NOMO-1 treated with dmso at 0.1 percent for 144 hours (cell line): ENCODE data around the gene SNRK.

ENCODE experiments used
- DNase-seq: peaks from one replicate; lab custom pipeline; 2025; ENCODE audit not compliant: unreplicated experiment; lab: John Stamatoyannopoulos, UW

SNRK gene

DNA sequence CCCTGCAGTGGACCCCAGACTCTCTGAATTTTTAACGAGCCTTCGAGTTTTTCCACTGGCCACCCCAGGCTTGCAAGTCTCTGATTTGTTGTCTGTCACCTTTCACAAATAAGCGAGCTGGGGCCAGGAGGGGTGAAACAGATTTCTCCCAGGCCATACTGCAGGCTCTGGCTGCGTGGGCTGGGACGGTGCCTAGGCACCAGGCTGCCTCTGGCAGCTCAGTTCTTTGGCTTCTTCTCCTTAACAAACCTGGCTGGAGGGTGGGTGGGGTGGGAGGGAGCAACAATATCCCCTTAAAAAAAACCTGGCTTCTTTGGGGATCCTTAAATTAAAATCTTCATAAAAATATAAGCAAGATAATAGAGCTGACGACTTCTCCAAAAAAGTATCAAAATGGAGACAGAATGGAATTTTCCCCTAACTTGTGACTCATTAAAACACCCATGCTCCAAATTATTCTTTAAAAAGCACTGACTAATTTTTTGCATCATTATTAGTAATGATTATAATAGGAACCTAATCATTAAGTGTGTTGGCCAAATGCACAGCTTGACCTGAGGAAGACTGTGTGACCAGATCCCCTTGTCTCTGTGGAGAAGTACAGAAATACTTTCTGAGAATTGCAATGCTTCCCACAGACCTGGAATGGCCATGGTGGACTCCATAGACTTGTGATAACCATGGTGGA, 84.1 kb downstream of the SNRK start:
- no peak for DNase-seq

DNA sequence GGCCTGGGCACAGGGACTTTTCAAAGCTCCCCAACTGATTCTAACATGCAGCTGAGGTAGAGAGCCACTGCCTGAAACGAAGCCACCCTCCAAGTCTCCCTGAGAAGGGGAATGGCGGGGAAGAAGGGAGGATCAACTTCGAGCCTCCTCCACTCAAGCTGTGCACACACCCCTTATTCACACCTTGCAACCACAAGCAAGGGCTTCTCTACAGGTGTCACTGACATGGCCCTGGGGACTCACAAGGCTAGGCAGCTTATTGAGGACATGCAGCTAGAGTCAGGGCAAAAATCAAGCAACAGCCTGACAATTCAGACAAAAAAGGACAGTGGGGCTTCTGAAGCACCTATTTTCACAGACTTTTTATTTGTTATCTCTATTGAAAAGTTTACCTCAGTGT, 85.2 kb downstream of the SNRK start:
- no peak for DNase-seq

DNA sequence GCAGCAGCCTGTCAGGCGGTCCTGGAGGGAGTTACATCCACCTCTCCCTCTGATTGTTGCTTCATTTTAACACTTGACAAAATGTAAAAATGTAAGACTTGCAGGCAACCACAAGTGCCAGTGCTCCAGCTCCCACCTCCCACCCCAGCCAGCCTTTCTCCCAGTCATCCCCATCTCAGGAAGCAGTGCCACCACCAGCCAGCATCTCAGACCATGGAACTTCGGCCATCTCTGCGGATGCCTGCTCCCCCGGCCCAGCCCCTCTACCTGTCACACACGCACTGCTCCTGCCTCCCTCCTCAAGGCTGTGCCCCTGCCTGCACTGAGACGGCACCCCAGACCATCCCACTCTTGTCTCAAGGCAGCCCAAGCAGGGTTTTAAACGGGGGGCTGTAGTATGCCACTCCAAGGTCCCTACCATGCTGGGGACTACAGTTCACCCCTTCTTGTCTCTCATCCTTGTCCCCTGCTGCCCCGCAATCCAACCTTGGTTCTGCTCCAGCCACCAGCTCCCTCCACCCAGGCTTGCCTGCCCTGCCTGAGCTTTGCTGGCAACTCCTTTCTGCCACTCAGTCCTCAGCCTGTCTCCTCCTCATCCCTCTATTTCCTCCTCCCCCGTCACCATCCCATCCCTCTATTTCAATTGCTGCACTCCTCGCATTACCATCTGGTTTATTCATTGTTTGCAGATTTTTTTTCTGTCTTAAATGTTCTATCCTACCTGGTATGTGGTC, 85.8 kb downstream of the SNRK start:
- no peak for DNase-seq

DNA sequence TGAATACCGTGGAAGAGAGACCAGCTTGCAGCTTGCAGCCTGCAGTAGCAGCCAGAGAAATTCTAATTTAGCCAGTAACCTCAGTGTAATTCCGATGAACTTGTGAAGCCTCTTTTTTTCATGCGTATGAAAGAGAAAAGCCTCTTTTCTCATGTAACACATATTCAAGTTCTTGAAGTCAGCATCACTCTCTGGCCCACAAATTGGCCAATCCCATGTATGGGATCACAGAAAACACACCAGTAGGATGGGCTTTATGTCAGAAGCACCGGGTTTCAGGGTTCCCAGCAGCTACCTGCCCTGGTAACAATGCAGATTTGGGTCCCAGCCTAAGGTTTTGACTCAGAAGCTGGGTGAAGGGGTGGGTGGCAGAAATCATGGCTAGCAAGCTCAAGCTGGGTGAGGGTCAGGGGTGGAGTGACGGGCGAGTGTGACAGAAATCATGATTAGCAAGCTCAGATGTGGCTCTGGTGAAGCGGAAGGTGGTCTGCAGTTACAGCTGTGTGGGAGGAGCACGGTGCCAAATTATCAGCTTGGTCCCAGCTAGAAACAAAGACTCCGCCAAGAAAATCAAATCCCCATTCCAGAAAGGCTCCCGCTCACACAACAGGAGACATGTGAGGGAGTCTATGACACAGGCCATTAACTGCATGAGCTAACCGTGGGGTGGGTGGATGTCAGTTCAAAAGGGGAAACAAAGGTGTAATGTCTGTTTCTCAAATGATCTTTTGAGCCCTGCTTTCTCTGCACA, 86.6 kb downstream of the SNRK start:
- DNase-seq, result no peak

DNA sequence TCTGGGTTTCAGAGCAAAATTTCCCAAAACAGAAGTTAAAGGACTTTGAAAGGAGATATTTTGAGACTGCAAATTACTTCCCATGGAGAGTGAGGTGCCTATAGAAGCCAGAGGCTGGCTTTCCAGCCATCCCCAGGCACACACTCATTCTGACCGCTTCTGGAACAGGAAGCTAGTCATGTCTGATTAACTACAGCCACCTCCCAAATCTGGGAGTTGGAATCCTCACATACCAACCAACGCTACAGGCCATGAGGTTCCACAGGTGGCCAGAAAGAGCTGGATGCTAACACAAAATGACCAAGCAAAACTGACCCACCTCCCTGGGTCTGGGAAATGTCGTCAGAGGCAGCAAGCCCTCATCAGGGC, 87.2 kb downstream of the SNRK start:
- no peak for DNase-seq

DNA sequence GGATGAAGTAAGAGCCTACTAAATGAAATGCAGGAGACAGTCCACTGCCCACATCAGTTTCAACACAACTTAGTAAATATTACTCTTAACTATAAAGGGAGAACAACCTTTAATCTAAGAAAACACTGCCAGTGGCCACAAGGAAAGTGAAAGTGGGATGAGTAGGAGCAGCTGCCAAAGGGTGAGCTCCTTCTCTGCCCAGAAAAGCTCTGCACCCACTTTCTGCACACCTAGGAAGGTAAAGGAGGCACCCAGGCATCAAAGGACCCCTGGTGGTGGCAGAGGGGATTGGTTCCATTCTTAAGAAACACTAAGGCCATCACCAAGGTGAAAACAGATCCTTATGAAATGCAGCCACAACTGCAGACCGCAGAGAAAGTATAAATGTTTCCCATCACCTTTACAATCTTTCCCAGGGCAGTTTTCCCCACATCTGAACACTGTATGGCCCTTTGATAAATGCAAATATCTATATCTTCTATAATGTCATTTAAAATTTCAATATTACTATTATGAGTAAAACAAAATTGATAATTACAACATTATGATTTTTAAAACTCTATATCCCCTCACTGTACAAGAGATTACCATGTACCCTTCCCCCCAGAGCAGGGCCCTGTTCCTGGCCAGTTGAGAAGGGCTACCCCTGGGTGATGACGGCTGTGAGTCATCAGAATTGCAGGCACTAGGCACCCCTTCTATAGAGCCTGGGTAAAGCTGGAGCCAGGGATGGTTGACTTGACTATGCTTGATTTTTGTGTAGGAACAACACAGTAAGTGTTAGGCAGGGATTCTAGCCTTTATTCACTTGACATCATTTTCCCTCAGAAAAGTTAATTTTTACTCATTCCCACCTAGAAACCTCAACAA, 92.0 kb downstream of the SNRK start:
- DNase-seq, result peak; percentile 26

DNA sequence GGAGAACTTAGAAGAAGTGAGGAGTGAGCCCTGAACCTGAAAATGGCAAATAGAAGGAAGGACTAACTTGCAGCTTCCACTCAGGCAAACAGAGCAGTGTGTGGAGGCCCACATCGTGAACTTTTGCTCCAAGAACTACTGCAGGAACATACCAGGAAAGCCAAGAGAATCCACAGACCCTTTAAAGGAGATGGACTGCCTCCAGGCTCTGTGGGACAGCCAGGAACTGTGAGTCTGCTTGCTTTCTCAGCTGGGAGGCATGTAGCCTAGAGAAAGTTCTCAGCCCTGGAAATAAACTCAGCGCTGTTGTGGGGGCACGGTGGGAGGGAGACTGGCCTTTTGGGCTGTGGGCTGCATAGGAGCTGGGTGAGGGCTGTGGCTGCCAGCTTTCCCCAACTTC, 93.0 kb downstream of the SNRK start:
- DNase-seq, result no peak

DNA sequence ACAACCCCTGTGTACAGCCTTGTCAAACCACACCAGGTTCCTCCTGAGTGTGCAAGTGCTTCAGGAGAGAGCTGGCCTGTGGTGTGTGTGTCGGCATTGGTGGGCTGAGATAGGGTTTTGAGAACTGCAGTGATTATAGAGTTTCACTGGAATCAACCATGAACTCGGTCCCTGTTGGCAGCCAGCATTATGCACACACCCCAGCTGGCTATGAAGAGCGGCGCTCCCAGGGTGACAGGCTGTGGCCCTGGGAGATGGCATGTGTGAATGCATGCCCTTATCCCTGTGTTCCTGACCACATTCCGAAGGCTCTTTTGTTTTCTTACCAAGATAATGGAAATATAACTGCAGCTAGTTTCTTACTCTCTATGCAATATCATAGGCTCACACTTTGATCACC, 101.8 kb downstream of the SNRK start:
- no peak for DNase-seq

DNA sequence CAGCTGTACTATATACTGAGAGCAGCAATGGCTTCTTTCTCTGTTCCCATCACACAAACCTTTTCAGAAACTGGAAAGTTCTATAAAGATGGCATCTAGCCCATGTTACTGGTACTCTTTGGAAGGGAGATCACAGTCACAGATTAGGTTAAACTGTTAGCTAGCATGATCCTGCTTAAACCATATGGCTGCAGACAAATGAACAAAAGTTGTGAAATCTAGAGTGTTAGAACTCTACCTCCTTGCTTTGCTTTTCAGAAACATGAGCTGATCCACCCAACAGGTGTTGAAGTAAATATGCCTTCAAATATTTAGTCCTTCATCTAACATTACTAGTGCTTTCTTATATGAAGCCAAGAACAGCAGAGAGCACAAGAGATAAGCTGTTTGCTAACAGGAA, 102.6 kb downstream of the SNRK start:
- no peak for DNase-seq

DNA sequence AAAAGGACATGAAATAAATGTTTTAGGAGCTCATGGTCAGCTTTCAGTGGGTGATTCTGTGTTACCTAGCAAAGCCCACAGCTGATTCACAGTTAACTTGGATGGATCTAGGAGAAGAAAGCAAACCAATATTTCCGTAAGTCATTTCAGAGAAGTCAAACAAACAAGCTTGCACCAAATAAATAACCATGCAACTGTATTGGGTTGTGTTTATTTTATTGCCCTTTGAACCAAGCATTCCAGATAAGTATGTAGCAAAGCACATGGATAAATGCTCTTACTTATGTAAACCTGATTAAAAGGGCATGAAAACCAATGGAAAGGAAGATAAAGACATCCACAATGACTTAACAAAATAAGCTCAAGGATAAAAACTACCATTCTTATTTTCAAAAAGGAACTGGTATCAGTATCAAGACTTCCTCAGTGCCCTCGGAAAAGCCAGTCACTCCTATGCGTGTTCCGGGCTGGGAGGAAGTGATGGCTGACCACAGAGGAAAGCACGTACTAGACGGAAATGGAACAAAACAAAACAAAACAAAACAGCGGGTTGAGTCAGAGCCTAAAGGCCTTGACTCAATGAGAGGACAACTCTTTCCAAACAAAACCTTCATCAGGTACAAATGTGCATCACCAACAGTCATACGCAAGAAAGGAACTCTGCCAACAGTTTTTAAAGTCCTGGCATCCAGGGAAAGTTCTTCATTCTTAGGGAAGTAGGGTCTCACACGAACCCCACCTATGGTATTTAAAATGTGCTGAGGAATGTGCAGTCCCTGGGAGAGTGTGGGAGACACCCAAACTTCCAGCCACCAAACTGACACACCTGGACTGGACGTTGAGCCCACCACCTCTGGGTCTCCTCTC, 103.3 kb downstream of the SNRK start:
- DNase-seq, result peak; percentile 79

DNA sequence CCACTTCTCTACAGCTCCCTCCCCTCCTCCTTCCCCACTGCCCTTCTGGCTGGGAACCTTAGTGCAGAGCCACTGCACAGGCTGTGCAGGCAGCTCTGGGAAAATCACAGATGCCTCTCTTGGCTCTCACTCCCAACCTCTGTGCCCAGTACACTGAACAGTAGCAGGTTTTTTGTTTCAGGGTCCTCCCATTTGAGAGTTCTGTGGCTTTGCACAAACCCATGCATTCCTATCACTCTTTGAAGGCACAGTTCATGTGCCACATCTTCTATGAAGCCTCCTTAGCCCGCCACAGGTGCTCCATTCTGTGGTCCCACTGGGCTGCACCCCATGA, 103.9 kb downstream of the SNRK start:
- DNase-seq, result no peak

DNA sequence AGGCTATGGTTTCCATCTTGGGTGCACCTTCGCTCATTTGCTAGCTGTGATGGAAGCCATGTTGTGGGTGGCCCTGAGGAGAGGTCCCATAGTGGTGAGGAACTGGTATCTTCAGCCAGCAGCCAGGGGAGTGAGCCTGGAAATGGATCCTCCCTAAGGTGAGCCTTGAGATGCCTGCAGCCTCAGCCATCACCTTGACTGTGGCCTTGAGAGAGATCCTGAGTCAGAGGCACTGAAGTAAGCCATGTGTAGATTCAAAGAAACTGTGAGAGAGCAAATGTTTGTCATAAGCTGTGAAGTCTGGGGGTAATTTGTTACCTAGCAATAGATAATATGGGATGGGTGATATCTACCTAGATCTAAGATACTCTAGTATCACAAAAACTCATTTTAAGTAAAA, 105.3 kb downstream of the SNRK start:
- no peak for DNase-seq

DNA sequence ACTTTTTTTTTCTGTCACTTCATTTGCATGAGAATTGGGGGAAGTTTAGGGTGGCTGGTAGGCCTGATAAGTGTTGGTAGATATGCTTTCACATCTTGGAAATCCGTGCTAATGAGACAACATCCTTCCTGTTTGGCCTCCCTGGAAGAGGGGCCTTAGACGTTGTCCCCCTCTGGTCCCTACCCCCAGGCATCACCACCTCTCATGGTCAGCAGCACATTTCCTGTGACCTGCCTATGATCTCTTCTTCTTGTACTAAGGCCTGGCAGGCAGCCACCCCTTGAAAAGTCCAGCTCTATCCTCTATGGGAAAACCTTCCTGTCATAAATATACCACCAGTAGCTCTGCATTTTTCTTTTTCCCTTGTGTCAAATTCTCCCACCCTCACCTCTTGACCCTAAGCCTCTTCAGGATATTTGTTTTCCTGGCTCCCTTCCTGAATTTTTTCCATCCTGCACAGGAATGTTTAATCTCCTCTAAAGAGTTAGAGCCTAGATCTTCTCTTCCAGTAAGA, 107.8 kb downstream of the SNRK start:
- no peak for DNase-seq

DNA sequence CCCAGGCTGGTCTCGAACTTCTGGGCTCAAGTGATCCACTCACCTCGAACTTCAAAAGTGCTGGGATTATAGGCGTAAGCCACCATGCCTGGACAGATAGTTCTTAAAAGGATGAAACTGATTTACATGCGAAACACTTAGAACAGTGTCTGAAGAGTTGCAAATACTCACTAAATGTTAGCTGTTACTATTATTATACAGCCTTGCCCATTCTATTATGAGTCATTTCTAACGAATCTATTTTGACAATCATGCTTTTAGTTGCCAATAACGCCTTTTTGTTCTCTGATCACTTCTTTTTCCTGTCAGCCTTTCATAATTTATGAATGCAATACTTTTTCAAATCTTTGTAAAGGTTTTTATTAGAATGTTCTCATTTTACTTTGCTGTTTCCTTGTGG, 112.7 kb downstream of the SNRK start:
- no peak for DNase-seq

DNA sequence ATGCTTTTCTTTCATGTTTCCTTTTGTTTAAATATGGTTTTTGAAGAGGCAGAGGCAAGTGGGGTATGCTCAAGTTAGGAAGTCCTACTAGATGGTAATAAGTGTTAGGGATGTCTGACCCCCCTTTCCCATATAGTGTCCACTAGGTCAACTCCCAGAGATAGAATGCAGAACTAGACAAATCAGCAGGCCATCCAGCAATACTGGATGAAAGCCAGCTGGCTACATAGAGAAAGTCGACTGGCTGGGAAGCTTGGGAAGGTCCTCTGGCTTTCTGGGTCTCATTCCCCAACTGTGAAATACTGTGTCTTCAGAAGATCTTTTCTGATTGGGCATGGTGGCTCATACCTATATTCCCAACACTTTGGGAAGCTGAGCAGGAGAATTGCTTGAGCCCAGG, 113.8 kb downstream of the SNRK start:
- no peak for DNase-seq
